ENCODE measurements around the gene KLK14. TPM values are rescaled to one million over a fixed set of nuclear protein-coding genes. Genes with fewer than 3 reads are reported as not detected.
A peak's percentile ranks its signal among the peaks of the same experiment; 100 is the strongest.

KLK14 gene
- total and polyA plus RNA-seq, 8 donors = 0.20 to 0.77 (median 0.32) TPM; not detected in 3

GRCh38 chr19:51098365-51099046 lies 15.8 kb upstream of the KLK14 start:
- WGBS, 2 donors = 85 to 86% methylated on average over 77 to 78 of the region's 78 CpGs
- Histone ChIP-seq H3K27me3 (no peaks in the 10 kb centered on the region), H3K4me1 (peaks cover 7 to 12% (median 7%) of the 10 kb centered on the region in 3 donors), H3K4me3 (no peak overlapping the region), H3K36me3 (no peaks in the 10 kb centered on the region), H3K9me3 (no peaks in the 10 kb centered on the region), H3K27ac (no peak overlapping the region)
- TF ChIP-seq, protein P1, sequence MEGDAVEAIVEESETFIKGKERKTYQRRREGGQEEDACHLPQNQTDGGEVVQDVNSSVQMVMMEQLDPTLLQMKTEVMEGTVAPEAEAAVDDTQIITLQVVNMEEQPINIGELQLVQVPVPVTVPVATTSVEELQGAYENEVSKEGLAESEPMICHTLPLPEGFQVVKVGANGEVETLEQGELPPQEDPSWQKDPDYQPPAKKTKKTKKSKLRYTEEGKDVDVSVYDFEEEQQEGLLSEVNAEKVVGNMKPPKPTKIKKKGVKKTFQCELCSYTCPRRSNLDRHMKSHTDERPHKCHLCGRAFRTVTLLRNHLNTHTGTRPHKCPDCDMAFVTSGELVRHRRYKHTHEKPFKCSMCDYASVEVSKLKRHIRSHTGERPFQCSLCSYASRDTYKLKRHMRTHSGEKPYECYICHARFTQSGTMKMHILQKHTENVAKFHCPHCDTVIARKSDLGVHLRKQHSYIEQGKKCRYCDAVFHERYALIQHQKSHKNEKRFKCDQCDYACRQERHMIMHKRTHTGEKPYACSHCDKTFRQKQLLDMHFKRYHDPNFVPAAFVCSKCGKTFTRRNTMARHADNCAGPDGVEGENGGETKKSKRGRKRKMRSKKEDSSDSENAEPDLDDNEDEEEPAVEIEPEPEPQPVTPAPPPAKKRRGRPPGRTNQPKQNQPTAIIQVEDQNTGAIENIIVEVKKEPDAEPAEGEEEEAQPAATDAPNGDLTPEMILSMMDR (IDR thresholded peaks at IDR 0.05) = no peak
- FAIRE-seq (no peak), DNase-seq (no peak), ATAC-seq (no peak)
- intact Hi-C loops (cut with DNase I) = no loop called here

DNA sequence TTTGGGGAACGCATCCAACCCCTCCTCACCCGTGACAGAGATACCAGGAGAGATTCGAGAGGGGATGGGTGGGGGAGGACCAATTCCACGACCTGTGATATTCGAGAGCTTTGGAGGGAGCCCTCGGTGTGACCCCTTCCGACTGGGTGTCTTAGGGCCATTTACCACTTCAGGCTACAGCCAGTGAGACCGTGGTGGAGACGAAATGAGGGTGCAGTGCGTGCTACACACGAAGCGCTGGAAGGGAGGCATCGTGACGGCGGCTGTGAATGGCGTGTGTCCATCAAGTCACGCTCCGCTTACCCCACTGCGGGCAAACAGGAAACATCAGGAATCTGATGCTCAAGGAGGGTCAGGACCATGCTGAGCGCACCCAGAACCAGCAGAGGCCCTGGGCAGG lies 15.1 kb upstream of the KLK14 start:
- no peak overlapping the region for H3K4me3 ChIP-seq
- FAIRE-seq (no peak), DNase-seq (no peak), ATAC-seq (no peak)
- H3K27me3 ChIP-seq = no peaks in the 10 kb centered on the region
- H3K4me1 ChIP-seq = peaks cover 7 to 12% (median 7%) of the 10 kb centered on the region in 3 donors
- intact Hi-C loops (cut with DNase I) = no loop called here
- no peak overlapping the region for H3K27ac ChIP-seq
- TF ChIP-seq, protein P1 (IDR thresholded peaks at IDR 0.05) = no peak
- no peaks in the 10 kb centered on the region for H3K9me3 ChIP-seq
- H3K36me3 ChIP-seq = no peaks in the 10 kb centered on the region
- 72 to 83% methylated on average over 20 of the region's 20 CpGs for WGBS, 2 donors

- WGBS, 2 donors = 7% methylated on average over 8 of the region's 8 CpGs
- FAIRE-seq (no peak), DNase-seq (peak in 5 of 6 donors; percentile 56 to 93 (median 71))
These were observed 14.6 kb upstream of the KLK14 start for GRCh38 chr19:51097166-51097738.

GRCh38 chr19:51096473-51097165 lies 13.9 kb upstream of the KLK14 start:
- Histone ChIP-seq H3K27ac (no peak overlapping the region), H3K9me3 (no peaks in the 10 kb centered on the region), H3K27me3 (no peaks in the 10 kb centered on the region), H3K36me3 (no peaks in the 10 kb centered on the region), H3K4me3 (no peak overlapping the region), H3K4me1 (peaks cover 4 to 7% (median 6%) of the 10 kb centered on the region in 3 donors)
- intact Hi-C loops (cut with DNase I) = no loop called here
- no peak for FAIRE-seq
- ATAC-seq = peak in 2 of 4 donors; percentile 55
- TF ChIP-seq, protein P1 (IDR thresholded peaks at IDR 0.05) = peak in 1 of 4 donors; percentile 11
- 81 to 87% methylated on average over 6 of the region's 6 CpGs for WGBS, 2 donors
- DNase-seq = no peak

More at GRCh38 chr19:51097166-51097738, 14.6 kb upstream of the KLK14 start:
- H3K27me3 ChIP-seq = no peaks in the 10 kb centered on the region
- peaks cover 7 to 12% (median 7%) of the 10 kb centered on the region in 3 donors for H3K4me1 ChIP-seq
- no peak overlapping the region for H3K4me3 ChIP-seq
- H3K9me3 ChIP-seq = no peaks in the 10 kb centered on the region
- H3K36me3 ChIP-seq = no peaks in the 10 kb centered on the region
- peak; percentile 49 to 79 (median 76) for ATAC-seq
- no peak overlapping the region for H3K27ac ChIP-seq
- intact Hi-C loops (cut with DNase I) = no loop called here
- TF ChIP-seq, protein P1 (IDR thresholded peaks at IDR 0.05) = peak; percentile 40 to 60 (median 50)
